Activated naive CD8-positive, alpha-beta T cell treated with anti-CD3 and anti-CD28 coated beads, Interleukin-2, amount 10 ng/mL, durations not matched to agents 7 days and 5 days (primary cell): ENCODE data around the gene LOXHD1. TPM values are rescaled to one million over a fixed set of nuclear protein-coding genes. Genes with fewer than 3 reads are reported as not detected.

Source experiments
- ATAC-seq: fragments of 150-1000 bp; cut with Tn5 transposase; one replicate; pipeline ENCODE4 v1.10.0; 2021; ENCODE audit warnings: low read depth, moderate library complexity
- POLR2A ChIA-PET: fragments of 350-600 bp; sonication (Branson Sonifier 250); formaldehyde crosslinking; loops from one replicate; lab custom pipeline; 2021; ENCODE audit warnings: antibody characterized with exemption; lab: Charles Lee
- DNase-seq: peaks from one replicate; pipeline ENCODE4 v3.0.0; 2021
- H3K27ac Mint-ChIP-seq: one replicate; pipeline ENCODE4 v1.8.0; 2022; ENCODE audit warnings: mild to moderate bottlenecking, mixed read lengths
- H3K27me3 Mint-ChIP-seq: one replicate; pipeline ENCODE4 v1.8.0; 2022; ENCODE audit warnings: mild to moderate bottlenecking, moderate library complexity, mixed read lengths
- H3K36me3 Mint-ChIP-seq: one replicate; pipeline ENCODE4 v1.8.0; 2021; ENCODE audit warnings: mild to moderate bottlenecking, mixed read lengths
- H3K4me1 Mint-ChIP-seq: one replicate; pipeline ENCODE4 v1.8.0; 2021; ENCODE audit warnings: mixed read lengths
- H3K4me3 Mint-ChIP-seq: one replicate; pipeline ENCODE4 v1.8.0; 2022; ENCODE audit warnings: mild to moderate bottlenecking, moderate library complexity, mixed read lengths
- H3K9me3 Mint-ChIP-seq: one replicate; pipeline ENCODE4 v1.8.0; 2021; ENCODE audit warnings: mixed read lengths
- total RNA-seq, 2 experiments: library from RNA; stranded (reverse); gene quantifications; one replicate each; pipeline ENCODE4 v1.2.3, GENCODE V29; 2021

LOXHD1 gene
- total RNA-seq, 2 experiments from 2014 or later: 0.26 to 0.39 TPM

- Mint-ChIP-seq H3K27me3 (peaks cover 12% of the 10 kb centered on the region), H3K4me3 (no peak overlapping the region), H3K27ac (no peak overlapping the region), H3K9me3 (peaks cover 1% of the 10 kb centered on the region), H3K4me1 (no peaks in the 10 kb centered on the region), H3K36me3 (peaks cover 2% of the 10 kb centered on the region)
- POLR2A ChIA-PET: interaction anchor here (0.6 kb wide), 1 partner anchor 257 kb away, joined by 3 read pairs; no protein-coding TSS in a partner anchor
- ATAC-seq: no peak
- DNase-seq: no peak
Measured at GRCh38 chr18:46445522-46446313, 211.3 kb downstream of the LOXHD1 start.

- Mint-ChIP-seq H3K27me3 (peaks cover 6% of the 10 kb centered on the region), H3K36me3 (no peaks in the 10 kb centered on the region), H3K4me1 (no peaks in the 10 kb centered on the region), H3K9me3 (no peaks in the 10 kb centered on the region), H3K27ac (no peak overlapping the region), H3K4me3 (no peak overlapping the region)
- POLR2A ChIA-PET: no interaction called here
- no peak for ATAC-seq
- no peak for DNase-seq
Measured at GRCh38 chr18:46439037-46439436, 218.0 kb downstream of the LOXHD1 start.

- POLR2A ChIA-PET: no interaction called here
- no peak for ATAC-seq
Measured at GRCh38 chr18:46437061-46437460, 220.0 kb downstream of the LOXHD1 start.

DNA sequence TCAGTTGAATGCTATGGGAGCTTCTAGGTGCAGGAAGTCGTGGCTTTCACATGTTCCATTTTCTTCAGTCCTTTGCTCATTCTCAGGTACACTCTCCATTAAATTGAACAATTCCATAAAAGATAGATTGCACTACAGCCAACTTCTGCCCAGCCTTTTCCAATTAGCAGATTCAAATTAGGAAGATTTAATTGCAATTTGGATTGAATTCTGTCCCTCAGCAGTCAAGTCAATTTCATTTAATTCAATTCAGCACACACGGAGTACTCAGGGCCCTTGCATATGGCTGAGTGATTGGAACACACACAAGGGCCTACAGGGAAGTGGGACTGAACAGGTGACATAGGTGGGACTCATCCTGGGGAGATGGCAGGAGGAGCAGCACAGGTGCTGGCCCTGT, 220.4 kb downstream of the LOXHD1 start:
- Mint-ChIP-seq H3K27me3 (peaks cover 3% of the 10 kb centered on the region), H3K4me3 (no peak overlapping the region), H3K9me3 (no peaks in the 10 kb centered on the region), H3K27ac (no peak overlapping the region), H3K4me1 (no peaks in the 10 kb centered on the region), H3K36me3 (no peaks in the 10 kb centered on the region)
- DNase-seq (no peak), ATAC-seq (no peak)
- POLR2A ChIA-PET: no interaction called here

More at GRCh38 chr18:46437061-46437460, 220.0 kb downstream of the LOXHD1 start:
- Mint-ChIP-seq H3K27ac (no peak overlapping the region), H3K27me3 (peaks cover under 1% of the 10 kb centered on the region), H3K9me3 (no peaks in the 10 kb centered on the region), H3K4me3 (no peak overlapping the region), H3K36me3 (no peaks in the 10 kb centered on the region), H3K4me1 (no peaks in the 10 kb centered on the region)
- DNase-seq: no peak

DNA sequence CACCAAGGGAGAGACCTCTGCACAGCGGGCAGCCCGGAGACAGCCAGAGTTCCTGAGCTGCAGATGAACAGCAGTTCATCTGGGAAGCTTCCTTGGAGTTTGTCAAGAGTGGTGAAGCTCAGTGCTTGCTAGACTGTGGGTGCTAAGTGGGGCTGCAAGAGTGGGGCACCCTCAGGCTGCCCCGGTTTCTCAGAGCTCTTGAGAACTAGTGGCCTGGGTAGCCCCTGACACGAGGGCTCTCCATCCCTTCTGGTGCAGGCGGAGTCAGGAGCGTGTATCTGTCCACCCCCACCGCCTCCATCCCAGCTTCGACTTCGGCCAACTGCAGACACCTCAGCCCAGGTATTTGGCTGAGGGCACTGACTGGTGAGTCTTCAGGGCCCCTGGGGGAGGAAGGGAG, 222.0 kb downstream of the LOXHD1 start:
- POLR2A ChIA-PET: no interaction called here
- no peak for DNase-seq
- H3K4me3 Mint-ChIP-seq: no peak overlapping the region
- H3K9me3 Mint-ChIP-seq: no peaks in the 10 kb centered on the region
- H3K27me3 Mint-ChIP-seq: peaks cover 14% of the 10 kb centered on the region
- no peaks in the 10 kb centered on the region for H3K36me3 Mint-ChIP-seq
- H3K4me1 Mint-ChIP-seq: no peaks in the 10 kb centered on the region
- no peak overlapping the region for H3K27ac Mint-ChIP-seq
- no peak for ATAC-seq

DNA sequence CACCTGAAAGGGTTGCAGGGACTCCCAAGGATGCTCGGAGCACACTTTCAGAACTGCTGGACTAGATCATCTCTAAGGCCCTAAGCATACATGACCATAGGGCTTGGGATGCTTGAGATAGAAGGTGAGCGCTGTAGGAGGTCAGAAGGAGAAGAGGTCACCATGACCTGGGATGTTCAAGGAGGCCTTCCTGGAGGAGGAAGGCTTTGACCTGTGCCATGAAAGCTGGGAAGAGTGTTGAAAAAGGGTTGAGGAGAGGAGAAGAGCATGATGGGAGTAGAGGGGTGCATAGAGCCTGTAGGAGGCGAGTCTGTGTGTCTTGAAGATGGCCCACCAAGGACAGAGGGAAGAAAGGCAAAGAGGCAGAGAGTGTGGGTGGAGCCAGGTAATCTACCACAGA, 222.4 kb downstream of the LOXHD1 start:
- POLR2A ChIA-PET: no interaction called here
- Mint-ChIP-seq H3K36me3 (no peaks in the 10 kb centered on the region), H3K9me3 (no peaks in the 10 kb centered on the region), H3K4me3 (no peak overlapping the region), H3K27me3 (peaks cover 14% of the 10 kb centered on the region), H3K4me1 (no peaks in the 10 kb centered on the region), H3K27ac (no peak overlapping the region)
- DNase-seq (no peak), ATAC-seq (no peak)

DNA sequence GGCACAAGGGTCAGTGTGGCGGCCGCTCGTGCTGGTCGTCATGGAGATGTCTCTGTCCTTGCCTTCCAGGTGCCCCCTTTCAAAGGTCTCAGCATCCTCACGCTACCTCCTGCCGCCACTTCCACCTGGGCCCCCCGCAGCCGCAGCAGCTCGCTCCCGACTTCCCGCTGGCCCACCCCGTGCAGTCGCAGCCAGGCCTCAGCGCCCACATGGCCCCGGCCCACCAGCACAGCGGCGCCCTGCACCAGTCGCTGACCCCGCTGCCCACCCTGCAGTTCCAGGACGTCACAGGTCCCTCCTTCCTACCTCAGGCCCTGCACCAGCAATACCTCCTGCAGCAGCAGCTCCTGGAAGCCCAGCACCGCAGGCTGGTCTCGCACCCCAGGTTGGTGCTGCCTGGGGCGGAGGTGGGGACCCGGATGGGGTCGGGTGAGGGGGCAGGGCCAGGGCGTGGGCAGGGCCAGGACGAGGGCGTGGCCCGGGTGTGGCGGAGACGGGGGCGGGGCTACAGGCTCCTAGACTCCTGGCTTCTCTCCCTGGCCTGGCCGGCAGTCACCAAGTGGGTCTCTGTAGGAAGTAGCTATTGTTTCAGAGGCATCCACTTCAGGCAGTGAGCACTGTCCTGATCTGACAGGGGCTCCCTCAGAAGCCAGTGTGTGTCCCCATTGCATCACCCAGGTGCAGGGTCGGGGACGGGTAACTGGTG, 223.7 kb downstream of the LOXHD1 start:
- Mint-ChIP-seq H3K36me3 (no peaks in the 10 kb centered on the region), H3K9me3 (no peaks in the 10 kb centered on the region), H3K4me3 (no peak overlapping the region), H3K27ac (no peak overlapping the region), H3K27me3 (peaks cover 14% of the 10 kb centered on the region), H3K4me1 (no peaks in the 10 kb centered on the region)
- ATAC-seq: no peak
- DNase-seq: no peak
- POLR2A ChIA-PET: no interaction called here

DNA sequence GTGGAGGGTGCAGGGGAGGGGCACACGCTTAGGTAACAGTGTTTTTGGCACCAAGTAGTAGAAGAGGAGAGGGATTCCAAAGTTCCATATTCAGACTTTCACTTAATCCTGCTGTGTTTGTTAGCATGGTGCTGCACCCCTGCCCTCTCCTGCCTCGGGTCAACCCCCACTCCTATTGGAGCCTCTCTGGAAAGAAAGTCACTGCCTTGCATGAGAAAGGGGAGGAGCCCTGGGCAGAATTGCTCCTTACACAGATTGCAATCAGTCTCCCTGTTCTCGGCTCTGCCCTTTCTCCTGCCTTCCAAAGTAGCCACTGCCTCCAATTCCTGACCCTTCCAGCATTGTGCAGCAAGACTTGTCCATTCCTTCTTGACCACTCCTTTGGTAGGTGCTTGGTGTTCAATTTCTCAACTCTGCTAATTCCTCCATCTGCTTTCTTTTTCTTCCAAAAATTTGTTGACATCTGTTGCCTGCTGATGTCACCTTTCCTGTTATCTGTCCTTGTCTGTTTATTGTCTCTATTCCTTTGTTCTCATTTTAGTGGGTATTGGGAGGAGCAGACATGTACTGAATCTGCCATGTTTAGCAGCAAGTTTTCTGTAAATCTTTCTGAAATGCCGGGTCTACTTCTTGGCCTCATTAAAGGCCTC, 225.4 kb downstream of the LOXHD1 start:
- no peak overlapping the region for H3K27ac Mint-ChIP-seq
- H3K27me3 Mint-ChIP-seq: peaks cover 14% of the 10 kb centered on the region
- no peak overlapping the region for H3K4me3 Mint-ChIP-seq
- POLR2A ChIA-PET: no interaction called here
- H3K4me1 Mint-ChIP-seq: no peaks in the 10 kb centered on the region
- ATAC-seq: no peak
- H3K36me3 Mint-ChIP-seq: no peaks in the 10 kb centered on the region
- no peaks in the 10 kb centered on the region for H3K9me3 Mint-ChIP-seq
- no peak for DNase-seq

DNA sequence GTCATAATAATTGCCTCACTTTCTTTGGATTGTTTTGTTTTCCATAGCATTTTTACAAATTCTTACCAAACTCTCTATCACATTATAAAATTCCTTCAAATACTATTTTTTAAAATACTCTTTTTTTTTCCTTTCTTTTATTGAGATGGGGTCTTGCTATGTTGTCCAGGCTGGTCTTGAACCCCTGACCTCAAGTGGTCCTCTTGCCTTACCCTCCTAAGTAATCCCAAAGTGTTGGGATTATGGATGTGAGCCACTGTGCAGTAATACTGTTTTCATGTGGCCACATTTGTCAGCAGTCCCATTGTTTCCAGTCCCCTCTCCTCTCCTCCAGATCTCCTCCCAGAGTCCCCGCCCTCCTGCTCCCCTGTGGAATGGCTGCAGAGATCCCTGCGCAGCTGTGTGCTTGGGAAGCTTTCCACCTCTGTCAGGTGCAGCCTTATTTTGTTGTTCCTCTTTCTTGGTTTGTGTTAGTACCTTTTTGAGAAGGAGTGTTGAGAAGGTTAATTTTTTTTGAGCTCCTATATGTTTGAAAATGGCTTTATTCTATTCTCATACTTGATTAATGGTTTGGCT, 227.3 kb downstream of the LOXHD1 start:
- H3K36me3 Mint-ChIP-seq: no peaks in the 10 kb centered on the region
- no peak overlapping the region for H3K27ac Mint-ChIP-seq
- peaks cover 14% of the 10 kb centered on the region for H3K27me3 Mint-ChIP-seq
- POLR2A ChIA-PET: no interaction called here
- H3K9me3 Mint-ChIP-seq: no peaks in the 10 kb centered on the region
- ATAC-seq: no peak
- DNase-seq: no peak
- H3K4me1 Mint-ChIP-seq: no peaks in the 10 kb centered on the region
- H3K4me3 Mint-ChIP-seq: no peak overlapping the region

GRCh38 chr18:46429130-46429529, 227.9 kb downstream of the LOXHD1 start:
- Mint-ChIP-seq H3K4me1 (no peaks in the 10 kb centered on the region), H3K36me3 (no peaks in the 10 kb centered on the region), H3K9me3 (no peaks in the 10 kb centered on the region), H3K4me3 (no peak overlapping the region), H3K27me3 (peaks cover 14% of the 10 kb centered on the region), H3K27ac (no peak overlapping the region)
- POLR2A ChIA-PET: no interaction called here
- no peak for DNase-seq
- ATAC-seq: no peak

DNA sequence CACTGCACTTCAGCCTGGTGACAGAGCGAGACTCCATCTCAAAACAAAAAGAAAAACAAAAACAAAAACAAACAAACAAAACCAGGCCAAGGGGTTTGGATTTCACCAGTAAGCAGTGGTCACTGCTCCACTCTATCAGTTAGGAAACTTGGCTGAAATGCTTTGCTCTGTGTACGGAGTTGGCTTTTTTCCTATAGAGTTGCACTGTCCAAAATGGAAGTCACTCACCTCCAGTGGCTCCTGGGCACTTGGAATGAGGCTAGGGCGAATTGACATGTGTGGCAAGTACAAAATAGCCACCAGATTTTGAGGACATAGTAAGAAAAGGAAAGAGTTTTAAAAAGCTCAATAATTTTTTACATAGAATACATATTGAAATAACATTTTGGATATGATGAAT, 228.7 kb downstream of the LOXHD1 start:
- Mint-ChIP-seq H3K36me3 (no peaks in the 10 kb centered on the region), H3K27ac (no peak overlapping the region), H3K4me1 (no peaks in the 10 kb centered on the region), H3K4me3 (no peak overlapping the region), H3K9me3 (no peaks in the 10 kb centered on the region), H3K27me3 (peaks cover 14% of the 10 kb centered on the region)
- ATAC-seq (no peak), DNase-seq (no peak)
- POLR2A ChIA-PET: no interaction called here

GRCh38 chr18:46427216-46427995, 229.6 kb downstream of the LOXHD1 start:
- peaks cover 14% of the 10 kb centered on the region for H3K27me3 Mint-ChIP-seq
- no peak overlapping the region for H3K4me3 Mint-ChIP-seq
- H3K9me3 Mint-ChIP-seq: no peaks in the 10 kb centered on the region
- ATAC-seq: no peak
- no peak for DNase-seq
- H3K36me3 Mint-ChIP-seq: no peaks in the 10 kb centered on the region
- H3K4me1 Mint-ChIP-seq: no peaks in the 10 kb centered on the region
- POLR2A ChIA-PET: no interaction called here
- H3K27ac Mint-ChIP-seq: no peak overlapping the region
